ENCODE measurements around the gene ZAP70. TPM values are rescaled to one million over a fixed set of nuclear protein-coding genes. Genes with fewer than 3 reads are reported as not detected.

The ZAP70 gene
- total and polyA plus RNA-seq, 2 donors (not counting 1 experiment from before 2014, with no cell fraction given), result not detected

GRCh38 chr2:97701186-97701585 lies 12.2 kb upstream of the ZAP70 start:
- TF ChIP-seq CTCF (conservative IDR thresholded peaks at IDR 0.05 in 1 of 2, IDR thresholded peaks at IDR 0.05 in 1 of 2; ENCODE audit: low read depth in 1 of 2, low read length in 2 of 2) (no peak), EZH2 (IDR thresholded peaks at IDR 0.05; ENCODE audit: low read length, missing control alignments) (no peak)

GRCh38 chr2:97701851-97702465 lies 11.4 kb upstream of the ZAP70 start:
- no peak for DNase-seq (ENCODE audit: low read depth in 2 of 2)
- H3K27me3 ChIP-seq (ENCODE audit: control insufficient read depth, insufficient read depth, low read length), result no peaks in the 10 kb centered on the region
- H3K4me1 ChIP-seq (ENCODE audit: control insufficient read depth, extremely low read depth, insufficient read depth, low read length), result no peaks in the 10 kb centered on the region
- H2AFZ ChIP-seq (ENCODE audit: low read length), result no peak overlapping the region
- H3K9me3 ChIP-seq (ENCODE audit: control insufficient read depth, insufficient read depth, low read depth, low read length), result no peaks in the 10 kb centered on the region
- H4K20me1 ChIP-seq (ENCODE audit: control insufficient read depth, extremely low read depth, insufficient read depth, low read length), result no peaks in the 10 kb centered on the region
- TF ChIP-seq CTCF (conservative IDR thresholded peaks at IDR 0.05 in 1 of 2, IDR thresholded peaks at IDR 0.05 in 1 of 2; ENCODE audit: low read depth in 1 of 2, low read length in 2 of 2) (no peak), EZH2 (IDR thresholded peaks at IDR 0.05; ENCODE audit: low read length, missing control alignments) (no peak)
- no peaks in the 10 kb centered on the region for H3K79me2 ChIP-seq (ENCODE audit: control insufficient read depth, insufficient read depth, low read length)
- H3K36me3 ChIP-seq (ENCODE audit: control insufficient read depth, insufficient read depth, low read length), result no peaks in the 10 kb centered on the region
- no peak overlapping the region for H3K27ac ChIP-seq (ENCODE audit: insufficient read depth, low read length)
- no peak overlapping the region for H3K4me2 ChIP-seq (ENCODE audit: extremely low read depth, insufficient read depth, low read length)
- H3K4me3 ChIP-seq (replicated peaks in 1 of 4; ENCODE audit: control extremely low read depth in 1 of 4, insufficient read depth in 1 of 4, low read depth in 3 of 4, low read length in 4 of 4), result no peak overlapping the region
- no peak overlapping the region for H3K9ac ChIP-seq (ENCODE audit: insufficient read depth, low read length)

More at GRCh38 chr2:97701186-97701585, 12.2 kb upstream of the ZAP70 start:
- no peaks in the 10 kb centered on the region for H3K36me3 ChIP-seq (ENCODE audit: control insufficient read depth, insufficient read depth, low read length)
- H3K79me2 ChIP-seq (ENCODE audit: control insufficient read depth, insufficient read depth, low read length), result no peaks in the 10 kb centered on the region
- no peak overlapping the region for H3K4me2 ChIP-seq (ENCODE audit: extremely low read depth, insufficient read depth, low read length)
- no peaks in the 10 kb centered on the region for H3K4me1 ChIP-seq (ENCODE audit: control insufficient read depth, extremely low read depth, insufficient read depth, low read length)
- H4K20me1 ChIP-seq (ENCODE audit: control insufficient read depth, extremely low read depth, insufficient read depth, low read length), result no peaks in the 10 kb centered on the region
- H3K4me3 ChIP-seq (replicated peaks in 1 of 4; ENCODE audit: control extremely low read depth in 1 of 4, insufficient read depth in 1 of 4, low read depth in 3 of 4, low read length in 4 of 4), result no peak overlapping the region
- no peak for DNase-seq (ENCODE audit: low read depth in 2 of 2)
- H3K9me3 ChIP-seq (ENCODE audit: control insufficient read depth, insufficient read depth, low read depth, low read length), result no peaks in the 10 kb centered on the region
- H3K27me3 ChIP-seq (ENCODE audit: control insufficient read depth, insufficient read depth, low read length), result no peaks in the 10 kb centered on the region
- no peak overlapping the region for H3K9ac ChIP-seq (ENCODE audit: insufficient read depth, low read length)
- no peak overlapping the region for H2AFZ ChIP-seq (ENCODE audit: low read length)
- H3K27ac ChIP-seq (ENCODE audit: insufficient read depth, low read length), result no peak overlapping the region

GRCh38 chr2:97702731-97703470 lies 10.5 kb upstream of the ZAP70 start:
- H3K4me2 ChIP-seq (ENCODE audit: extremely low read depth, insufficient read depth, low read length), result no peak overlapping the region
- no peaks in the 10 kb centered on the region for H3K79me2 ChIP-seq (ENCODE audit: control insufficient read depth, insufficient read depth, low read length)
- no peak overlapping the region for H3K9ac ChIP-seq (ENCODE audit: insufficient read depth, low read length)
- H3K27me3 ChIP-seq (ENCODE audit: control insufficient read depth, insufficient read depth, low read length), result no peaks in the 10 kb centered on the region
- DNase-seq (ENCODE audit: low read depth in 2 of 2), result no peak
- no peak for TF ChIP-seq EZH2 (IDR thresholded peaks at IDR 0.05; ENCODE audit: low read length, missing control alignments)
- TF ChIP-seq CTCF (conservative IDR thresholded peaks at IDR 0.05 in 1 of 2, IDR thresholded peaks at IDR 0.05 in 1 of 2; ENCODE audit: low read depth in 1 of 2, low read length in 2 of 2), result no peak
- H4K20me1 ChIP-seq (ENCODE audit: control insufficient read depth, extremely low read depth, insufficient read depth, low read length), result no peaks in the 10 kb centered on the region
- no peaks in the 10 kb centered on the region for H3K36me3 ChIP-seq (ENCODE audit: control insufficient read depth, insufficient read depth, low read length)
- no peak overlapping the region for H3K27ac ChIP-seq (ENCODE audit: insufficient read depth, low read length)
- H3K4me3 ChIP-seq (replicated peaks in 1 of 4; ENCODE audit: control extremely low read depth in 1 of 4, insufficient read depth in 1 of 4, low read depth in 3 of 4, low read length in 4 of 4), result no peak overlapping the region
- no peaks in the 10 kb centered on the region for H3K4me1 ChIP-seq (ENCODE audit: control insufficient read depth, extremely low read depth, insufficient read depth, low read length)
- no peak overlapping the region for H2AFZ ChIP-seq (ENCODE audit: low read length)
- H3K9me3 ChIP-seq (ENCODE audit: control insufficient read depth, insufficient read depth, low read depth, low read length), result no peaks in the 10 kb centered on the region

Data from fibroblast of lung (primary cell).